A549 (cell line): ENCODE results near the gene CSMD2. TPM values are rescaled to one million over a fixed set of nuclear protein-coding genes. Genes with fewer than 3 reads are reported as not detected.

Experiments
- ATAC-seq, 2 experiments: fragments of 200-7000 bp in 1 of 2; fragments of >200 bp in 1 of 2; cut with Nextera tagmentation in 1 of 2; cut with Tn5 transposase in 1 of 2; 3 replicates each; pipeline versions ENCODE4 v1.8.0 to v1.9.1; 2018 to 2020; ENCODE audit warnings: mild to moderate bottlenecking in 1 of 2, moderate library complexity in 1 of 2
- CTCF ChIA-PET: fragments of 300-600 bp; sonication (Branson Sonifier 250); formaldehyde crosslinking; extraction: SDS; loops from one replicate; lab custom pipeline; 2021; ENCODE audit warnings: antibody characterized with exemption, inconsistent platforms; lab: Yijun Ruan, JAX
- POLR2A ChIA-PET: fragments of 350-600 bp; formaldehyde crosslinking; extraction: SDS; loops from one replicate; lab custom pipeline; 2021; ENCODE audit warnings: antibody characterized with exemption, inconsistent platforms; lab: Yijun Ruan, JAX
- DNase-seq, 2 experiments: peaks; one replicate each; pipeline versions ENCODE4 v3.0.0 to v3.0.0-alpha.2; 2011 to 2016; ENCODE audit warnings: low read depth in 1 of 2, low spot score in 1 of 2
- FAIRE-seq: peaks from 2 replicates; lab custom pipeline; 2011; peaks lifted over from hg19 to GRCh38; lab: Jason Lieb, UNC
- H3K27ac ChIP-seq, 2 experiments: fragments of >200 bp; sonication (Bioruptor Twin); formaldehyde crosslinking; 3 replicates each; pipeline ENCODE4 v1.5.1; 2016 to 2017
- H3K4me1 ChIP-seq: fragments of >200 bp; sonication (Bioruptor Twin); formaldehyde crosslinking; 3 replicates; pipeline ENCODE4 v1.6.1; 2016
- H3K4me2 ChIP-seq: fragments of >200 bp; sonication (Bioruptor Twin); formaldehyde crosslinking; 3 replicates; pipeline ENCODE4 v1.6.1; 2016
- H3K4me3 ChIP-seq: fragments of >200 bp; sonication (Bioruptor Twin); formaldehyde crosslinking; 3 replicates; pipeline ENCODE4 v1.5.1; 2016
- H3K9me3 ChIP-seq: fragments of >200 bp; sonication (Bioruptor Twin); formaldehyde crosslinking; 3 replicates; pipeline ENCODE4 v1.6.1; 2016
- BHLHE40 ChIP-seq: IDR thresholded peaks from 2 replicates; pipeline ENCODE4 v1.6.1; 2012; ENCODE audit warnings: low read depth, low read length, inconsistent platforms
- CHD4 ChIP-seq: fragments of 200-600 bp; sonication (generic); IDR thresholded peaks from 2 replicates; pipeline ENCODE4 v1.6.1; 2016; ENCODE audit warnings: antibody characterized with exemption, mild to moderate bottlenecking, borderline replicate concordance
- EHF ChIP-seq: fragments of 250-450 bp; sonication (Bioruptor Pico); IDR thresholded peaks from 2 replicates; pipeline ENCODE4 v1.5.0; 2020; ENCODE audit warnings: mild to moderate bottlenecking
- EHMT2 ChIP-seq: fragments of 200-600 bp; sonication (generic); IDR thresholded peaks from 2 replicates; pipeline ENCODE4 v1.6.1; 2016; ENCODE audit warnings: antibody characterized with exemption, low read depth, mild to moderate bottlenecking, moderate library complexity
- FOSB ChIP-seq: fragments of 250-450 bp; sonication (Bioruptor Pico); IDR thresholded peaks from 2 replicates; pipeline ENCODE4 v1.5.0; 2020; ENCODE audit warnings: mild to moderate bottlenecking, moderate library complexity
- FOXS1 ChIP-seq: fragments of 250-450 bp; sonication (Bioruptor Pico); IDR thresholded peaks from 2 replicates; pipeline ENCODE4 v1.5.0; 2020; ENCODE audit warnings: mild to moderate bottlenecking, moderate library complexity
- HEYL ChIP-seq: fragments of 250-450 bp; sonication (Bioruptor Pico); IDR thresholded peaks from 2 replicates; pipeline ENCODE4 v1.8.0; 2021; ENCODE audit warnings: mild to moderate bottlenecking, moderate library complexity
- MAFK ChIP-seq: fragments of 450-650 bp; IDR thresholded peaks from 2 replicates; pipeline ENCODE4 v1.6.1; 2014; ENCODE audit not compliant: partially characterized antibody
- NR3C1 ChIP-seq: fragments of >200 bp; sonication (Bioruptor Twin); formaldehyde crosslinking; IDR thresholded peaks from 3 replicates; pipeline ENCODE4 v1.6.1; 2017
- PHF8 ChIP-seq: fragments of 200-600 bp; sonication (generic); IDR thresholded peaks from 2 replicates; pipeline ENCODE4 v1.6.1; 2016; ENCODE audit warnings: low read depth, mild to moderate bottlenecking, antibody characterized with exemption, moderate library complexity, borderline replicate concordance
- POLR2AphosphoS2 ChIP-seq: conservative IDR thresholded peaks from 2 replicates; pipeline ENCODE4 v1.6.1; 2012; ENCODE audit warnings: low read length, improper control_type of control experiment, inconsistent platforms
- RARB ChIP-seq: fragments of 250-450 bp; sonication (Bioruptor Pico); IDR thresholded peaks from 2 replicates; pipeline ENCODE4 v1.8.0; 2021; ENCODE audit warnings: mild to moderate bottlenecking, moderate library complexity
- RFX5 ChIP-seq: fragments of 450-650 bp; IDR thresholded peaks from 2 replicates; pipeline ENCODE4 v1.7.1; 2014; ENCODE audit warnings: antibody characterized with exemption, mild to moderate bottlenecking, moderate library complexity
- SMC3 ChIP-seq: fragments of >200 bp; sonication (Bioruptor Twin); formaldehyde crosslinking; IDR thresholded peaks from 3 replicates; pipeline ENCODE4 v1.6.1; 2018; ENCODE audit warnings: inconsistent platforms
- SREBF2 ChIP-seq: fragments of 450-650 bp; IDR thresholded peaks from 2 replicates; pipeline ENCODE4 v1.6.1; 2014; ENCODE audit warnings: mild to moderate bottlenecking, moderate library complexity
- TP53 ChIP-seq: fragments of 250-450 bp; sonication (Bioruptor Pico); IDR thresholded peaks from 2 replicates; pipeline ENCODE4 v1.5.0; 2021; ENCODE audit warnings: mild to moderate bottlenecking, moderate library complexity
- WGBS: methylation state at CpG from one replicate; pipeline ENCODE4 v1.1.6; 2017; ENCODE audit errors: missing lambda C conversion rate; 5-methylcytosine and 5-hydroxymethylcytosine counted together
- polyA plus RNA-seq, 4 experiments: library from polyadenylated mRNA; depleted of rRNA in 3 of 4; stranded (reverse); fragments of >200 nt; fragmentation: RNase III in 1 of 4; extraction: RNeasy Plus Mini Kit Qiagen cat#74134 plus additional on column Dnase treatment in 1 of 4; gene quantifications; 2 replicates in 3 of 4; 3 replicates in 1 of 4; pipeline ENCODE4 v1.2.3, GENCODE V29; 2011 to 2017
- TF ChIP-seq, protein P1 (sequence below): IDR thresholded peaks from 2 replicates; pipeline ENCODE4 v1.6.1; 2012
- TF ChIP-seq, protein P2 (sequence below): fragments of 150-350 bp; IDR thresholded peaks from 2 replicates; pipeline ENCODE4 v1.6.1; 2014; ENCODE audit warnings: low read depth, mild to moderate bottlenecking, low read length
- TF ChIP-seq, protein P3 (sequence below): fragments of >200 bp; sonication (Bioruptor Twin); formaldehyde crosslinking; IDR thresholded peaks from 3 replicates; pipeline ENCODE4 v1.6.1; 2016
- TF ChIP-seq, protein P4 (sequence below): fragments of 200-600 bp; sonication (generic); IDR thresholded peaks from 2 replicates; pipeline ENCODE4 v1.6.1; 2016; ENCODE audit warnings: antibody characterized with exemption, mild to moderate bottlenecking, moderate library complexity
- TF ChIP-seq, protein P5 (sequence below): fragments of >200 bp; sonication (Bioruptor Twin); formaldehyde crosslinking; IDR thresholded peaks from 3 replicates; pipeline ENCODE4 v1.5.1; 2016

CSMD2 gene
- polyA plus RNA-seq, 2 of the 4 experiments (the other 2 are of a cell fraction) = not detected

DNA sequence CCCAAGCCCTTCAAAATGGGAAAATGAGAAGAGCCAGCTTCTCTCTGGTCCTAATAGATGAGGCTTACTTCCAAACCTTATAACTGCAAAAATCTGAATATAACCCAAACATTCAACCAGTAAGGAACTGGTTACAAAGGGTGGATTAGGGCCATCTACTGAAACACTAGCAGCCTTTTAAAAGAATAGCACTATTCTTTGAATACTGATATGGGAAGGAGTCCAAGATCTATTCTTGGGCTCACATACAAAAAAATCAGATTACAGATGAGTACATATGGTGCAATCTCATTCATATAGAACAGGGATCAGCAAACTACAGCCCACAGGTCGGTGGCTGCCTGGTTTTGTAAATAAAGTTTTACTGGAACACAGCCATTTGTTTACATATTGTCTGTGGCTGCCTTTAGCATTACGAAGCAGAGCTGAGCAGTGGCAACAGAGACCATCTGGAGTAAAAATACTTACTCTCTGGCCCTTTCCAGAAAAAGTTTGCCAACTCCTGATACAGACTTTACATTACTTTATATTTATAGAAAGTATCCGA, 524.8 kb downstream of the CSMD2 start:
- Histone ChIP-seq H3K9me3 (no peaks in the 10 kb centered on the region), H3K4me2 (no peak overlapping the region)
- TF ChIP-seq EHMT2 (no peak), SMC3 (no peak), MAFK (no peak), CHD4 (no peak), EHF (CRISPR knock-in tag) (no peak)
- TF ChIP-seq, protein P1, sequence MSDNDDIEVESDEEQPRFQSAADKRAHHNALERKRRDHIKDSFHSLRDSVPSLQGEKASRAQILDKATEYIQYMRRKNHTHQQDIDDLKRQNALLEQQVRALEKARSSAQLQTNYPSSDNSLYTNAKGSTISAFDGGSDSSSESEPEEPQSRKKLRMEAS = no peak
- TF ChIP-seq, protein P2, sequence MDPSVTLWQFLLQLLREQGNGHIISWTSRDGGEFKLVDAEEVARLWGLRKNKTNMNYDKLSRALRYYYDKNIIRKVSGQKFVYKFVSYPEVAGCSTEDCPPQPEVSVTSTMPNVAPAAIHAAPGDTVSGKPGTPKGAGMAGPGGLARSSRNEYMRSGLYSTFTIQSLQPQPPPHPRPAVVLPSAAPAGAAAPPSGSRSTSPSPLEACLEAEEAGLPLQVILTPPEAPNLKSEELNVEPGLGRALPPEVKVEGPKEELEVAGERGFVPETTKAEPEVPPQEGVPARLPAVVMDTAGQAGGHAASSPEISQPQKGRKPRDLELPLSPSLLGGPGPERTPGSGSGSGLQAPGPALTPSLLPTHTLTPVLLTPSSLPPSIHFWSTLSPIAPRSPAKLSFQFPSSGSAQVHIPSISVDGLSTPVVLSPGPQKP = no peak
- TF ChIP-seq, all 56 proteins: peak for 0
- ATAC-seq (no peak), DNase-seq (no peak), FAIRE-seq (no peak)
- WGBS = 29% methylated on average over 3 of the region's 3 CpGs
- no peaks in the 10 kb centered on the region for H3K4me1 ChIP-seq
- H3K27ac ChIP-seq = no peak overlapping the region
- H3K4me3 ChIP-seq = no peak overlapping the region
- ChIA-PET CTCF (interaction anchor here (0.6 to 3.0 kb wide), 5 partner anchors 15 to 1104 kb away, joined by 3 to 12 read pairs (median 3); no protein-coding TSS in a partner anchor), POLR2A (no interaction called here)

DNA sequence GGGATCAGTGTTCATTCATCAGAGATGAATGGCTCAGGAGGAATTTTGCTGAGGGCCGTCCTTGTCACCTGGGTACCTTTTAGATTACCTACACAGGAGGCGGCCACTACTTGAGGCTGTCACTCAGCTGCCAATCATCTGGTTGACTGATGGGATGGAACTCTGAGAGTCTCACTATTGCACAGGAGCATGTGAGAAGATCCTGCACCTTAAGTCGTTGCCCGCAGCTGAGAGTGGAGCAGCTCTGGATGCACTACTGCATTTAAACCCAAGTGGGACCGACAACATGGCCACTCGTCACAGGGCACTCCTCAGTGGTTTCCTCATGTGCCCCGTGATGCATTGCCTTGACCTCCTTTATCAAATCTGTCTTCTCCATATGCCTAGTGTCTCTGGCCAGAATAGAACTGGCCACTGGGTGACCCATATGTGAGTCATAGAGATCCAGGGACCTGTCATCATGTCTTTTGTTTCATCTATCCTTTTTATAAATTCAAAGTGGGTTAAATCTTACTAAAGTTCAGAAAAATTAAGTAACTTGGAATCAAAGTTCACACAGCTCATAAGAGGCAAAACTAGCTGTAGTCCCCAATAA, 527.1 kb downstream of the CSMD2 start:
- Histone ChIP-seq H3K4me1 (no peaks in the 10 kb centered on the region), H3K4me3 (no peak overlapping the region), H3K27ac (no peak overlapping the region), H3K9me3 (no peaks in the 10 kb centered on the region), H3K4me2 (no peak overlapping the region)
- WGBS = 11% methylated on average over 7 of the region's 7 CpGs
- ChIA-PET POLR2A (no interaction called here), CTCF (interaction anchor here (1.0 to 3.0 kb wide), 2 partner anchors 525 to 961 kb away, joined by 3 to 12 read pairs; no protein-coding TSS in a partner anchor)
- TF ChIP-seq NR3C1 (no peak), FOSB (no peak), TP53 (CRISPR knock-in tag) (no peak), POLR2AphosphoS2 (no peak), FOXS1 (CRISPR knock-in tag) (no peak), EHMT2 (no peak), SREBF2 (no peak), PHF8 (no peak), HEYL (CRISPR knock-in tag) (no peak), RFX5 (no peak), BHLHE40 (no peak), RARB (CRISPR knock-in tag) (no peak)
- TF ChIP-seq, protein P3, sequence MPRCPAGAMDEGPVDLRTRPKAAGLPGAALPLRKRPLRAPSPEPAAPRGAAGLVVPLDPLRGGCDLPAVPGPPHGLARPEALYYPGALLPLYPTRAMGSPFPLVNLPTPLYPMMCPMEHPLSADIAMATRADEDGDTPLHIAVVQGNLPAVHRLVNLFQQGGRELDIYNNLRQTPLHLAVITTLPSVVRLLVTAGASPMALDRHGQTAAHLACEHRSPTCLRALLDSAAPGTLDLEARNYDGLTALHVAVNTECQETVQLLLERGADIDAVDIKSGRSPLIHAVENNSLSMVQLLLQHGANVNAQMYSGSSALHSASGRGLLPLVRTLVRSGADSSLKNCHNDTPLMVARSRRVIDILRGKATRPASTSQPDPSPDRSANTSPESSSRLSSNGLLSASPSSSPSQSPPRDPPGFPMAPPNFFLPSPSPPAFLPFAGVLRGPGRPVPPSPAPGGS = no peak
- TF ChIP-seq, protein P4, sequence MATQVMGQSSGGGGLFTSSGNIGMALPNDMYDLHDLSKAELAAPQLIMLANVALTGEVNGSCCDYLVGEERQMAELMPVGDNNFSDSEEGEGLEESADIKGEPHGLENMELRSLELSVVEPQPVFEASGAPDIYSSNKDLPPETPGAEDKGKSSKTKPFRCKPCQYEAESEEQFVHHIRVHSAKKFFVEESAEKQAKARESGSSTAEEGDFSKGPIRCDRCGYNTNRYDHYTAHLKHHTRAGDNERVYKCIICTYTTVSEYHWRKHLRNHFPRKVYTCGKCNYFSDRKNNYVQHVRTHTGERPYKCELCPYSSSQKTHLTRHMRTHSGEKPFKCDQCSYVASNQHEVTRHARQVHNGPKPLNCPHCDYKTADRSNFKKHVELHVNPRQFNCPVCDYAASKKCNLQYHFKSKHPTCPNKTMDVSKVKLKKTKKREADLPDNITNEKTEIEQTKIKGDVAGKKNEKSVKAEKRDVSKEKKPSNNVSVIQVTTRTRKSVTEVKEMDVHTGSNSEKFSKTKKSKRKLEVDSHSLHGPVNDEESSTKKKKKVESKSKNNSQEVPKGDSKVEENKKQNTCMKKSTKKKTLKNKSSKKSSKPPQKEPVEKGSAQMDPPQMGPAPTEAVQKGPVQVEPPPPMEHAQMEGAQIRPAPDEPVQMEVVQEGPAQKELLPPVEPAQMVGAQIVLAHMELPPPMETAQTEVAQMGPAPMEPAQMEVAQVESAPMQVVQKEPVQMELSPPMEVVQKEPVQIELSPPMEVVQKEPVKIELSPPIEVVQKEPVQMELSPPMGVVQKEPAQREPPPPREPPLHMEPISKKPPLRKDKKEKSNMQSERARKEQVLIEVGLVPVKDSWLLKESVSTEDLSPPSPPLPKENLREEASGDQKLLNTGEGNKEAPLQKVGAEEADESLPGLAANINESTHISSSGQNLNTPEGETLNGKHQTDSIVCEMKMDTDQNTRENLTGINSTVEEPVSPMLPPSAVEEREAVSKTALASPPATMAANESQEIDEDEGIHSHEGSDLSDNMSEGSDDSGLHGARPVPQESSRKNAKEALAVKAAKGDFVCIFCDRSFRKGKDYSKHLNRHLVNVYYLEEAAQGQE = no peak
- TF ChIP-seq, protein P2 = no peak
- TF ChIP-seq, protein P5, sequence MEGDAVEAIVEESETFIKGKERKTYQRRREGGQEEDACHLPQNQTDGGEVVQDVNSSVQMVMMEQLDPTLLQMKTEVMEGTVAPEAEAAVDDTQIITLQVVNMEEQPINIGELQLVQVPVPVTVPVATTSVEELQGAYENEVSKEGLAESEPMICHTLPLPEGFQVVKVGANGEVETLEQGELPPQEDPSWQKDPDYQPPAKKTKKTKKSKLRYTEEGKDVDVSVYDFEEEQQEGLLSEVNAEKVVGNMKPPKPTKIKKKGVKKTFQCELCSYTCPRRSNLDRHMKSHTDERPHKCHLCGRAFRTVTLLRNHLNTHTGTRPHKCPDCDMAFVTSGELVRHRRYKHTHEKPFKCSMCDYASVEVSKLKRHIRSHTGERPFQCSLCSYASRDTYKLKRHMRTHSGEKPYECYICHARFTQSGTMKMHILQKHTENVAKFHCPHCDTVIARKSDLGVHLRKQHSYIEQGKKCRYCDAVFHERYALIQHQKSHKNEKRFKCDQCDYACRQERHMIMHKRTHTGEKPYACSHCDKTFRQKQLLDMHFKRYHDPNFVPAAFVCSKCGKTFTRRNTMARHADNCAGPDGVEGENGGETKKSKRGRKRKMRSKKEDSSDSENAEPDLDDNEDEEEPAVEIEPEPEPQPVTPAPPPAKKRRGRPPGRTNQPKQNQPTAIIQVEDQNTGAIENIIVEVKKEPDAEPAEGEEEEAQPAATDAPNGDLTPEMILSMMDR = no peak
- ATAC-seq (no peak), DNase-seq (no peak), FAIRE-seq (no peak)
